Activated CD4-positive, CD25-positive, alpha-beta regulatory T cell treated with anti-CD3 and anti-CD28 coated beads, Interleukin-2, amount 50 U/mL, for 72 hours (primary cell): ENCODE data around the gene HBP1.
"Not testable (repeated sequence)": the region's sequence is repeated elsewhere in the genome, so short reads cannot be mapped to it uniquely, and the experiment has no call there.

Experiments
- DNase-seq: peaks from one replicate; pipeline ENCODE4 v3.0.0; 2021

HBP1 gene

DNA sequence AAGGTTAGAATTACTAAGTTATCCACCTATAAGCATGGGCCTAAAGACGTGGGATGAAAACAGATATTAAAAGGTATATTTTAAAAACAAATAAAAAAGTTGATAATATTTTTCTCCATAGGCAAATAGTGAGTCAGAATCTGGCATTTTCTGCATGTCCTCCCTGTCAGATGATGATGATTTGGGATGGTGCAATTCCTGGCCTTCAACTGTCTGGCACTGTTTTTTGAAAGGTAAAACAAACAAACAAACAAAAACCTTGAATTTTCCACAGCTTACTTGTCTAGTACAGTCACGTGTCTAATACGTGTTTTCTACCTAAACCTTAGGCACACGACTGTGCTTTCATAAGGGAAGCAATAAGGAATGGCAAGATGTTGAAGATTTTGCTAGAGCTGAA lies 17.4 kb downstream of the HBP1 start:
- no peak for DNase-seq

GRCh38 chr7:107187774-107188173 lies 19.0 kb downstream of the HBP1 start:
- DNase-seq = no peak

DNA sequence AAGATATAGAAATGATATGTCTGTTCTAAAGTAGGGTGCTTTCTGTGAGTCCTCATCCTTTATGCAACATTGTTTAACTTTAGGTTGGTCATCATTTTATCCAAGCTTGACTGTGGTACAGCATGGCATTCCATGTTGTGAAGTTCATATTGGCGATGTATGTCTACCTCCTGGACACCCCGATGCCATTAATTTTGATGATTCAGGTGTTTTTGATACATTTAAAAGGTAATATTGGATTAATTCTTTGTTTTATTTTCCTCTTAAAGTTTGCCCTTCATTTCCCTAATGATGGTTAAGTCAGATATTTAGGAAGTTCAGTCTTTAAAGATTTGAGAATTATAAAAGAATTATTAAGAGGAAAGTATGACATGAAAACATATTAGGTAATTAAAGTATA lies 21.3 kb downstream of the HBP1 start:
- DNase-seq = no peak

GRCh38 chr7:107194052-107194451 lies 25.2 kb downstream of the HBP1 start:
- no peak for DNase-seq

DNA sequence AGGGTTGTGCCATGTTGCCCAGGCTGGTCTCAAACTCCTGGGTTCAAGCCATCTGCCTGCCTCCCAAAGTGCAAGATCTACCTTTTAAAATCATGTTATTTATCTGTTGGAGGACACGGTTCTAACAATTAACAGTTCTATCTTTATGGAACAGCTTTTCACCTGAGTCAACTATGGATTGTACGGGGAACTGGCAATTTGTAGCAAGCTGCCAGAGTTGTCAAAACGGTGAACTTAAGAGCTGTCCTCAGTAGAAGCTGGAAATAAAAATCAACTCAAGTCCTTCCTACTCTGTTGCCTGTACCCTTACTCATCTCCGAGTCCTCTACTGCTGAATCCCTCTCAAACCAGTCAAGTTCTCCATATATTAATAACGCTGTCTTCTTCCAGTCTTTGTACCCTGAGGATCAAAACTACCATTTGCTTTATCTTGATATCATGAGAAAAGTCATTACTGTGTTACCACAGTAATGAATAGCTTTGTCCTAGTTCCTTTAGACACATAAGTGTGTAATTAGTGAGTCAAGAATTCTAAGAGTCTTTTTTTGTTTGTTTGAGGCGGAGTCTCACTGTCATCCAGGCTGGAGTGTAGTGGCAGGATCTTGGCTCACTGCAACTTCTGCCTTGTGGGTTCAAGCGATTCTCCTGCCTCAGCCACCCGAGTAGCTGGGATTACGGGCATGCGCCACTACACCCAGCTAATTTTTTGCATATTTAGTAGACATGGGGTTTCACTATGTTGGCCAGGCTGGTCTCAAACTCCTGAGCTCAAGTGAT lies 28.2 kb downstream of the HBP1 start:
- DNase-seq = no peak

GRCh38 chr7:107201795-107202450 lies 33.1 kb downstream of the HBP1 start:
- DNase-seq = no peak

GRCh38 chr7:107203607-107204006 lies 34.8 kb downstream of the HBP1 start:
- DNase-seq = no peak

DNA sequence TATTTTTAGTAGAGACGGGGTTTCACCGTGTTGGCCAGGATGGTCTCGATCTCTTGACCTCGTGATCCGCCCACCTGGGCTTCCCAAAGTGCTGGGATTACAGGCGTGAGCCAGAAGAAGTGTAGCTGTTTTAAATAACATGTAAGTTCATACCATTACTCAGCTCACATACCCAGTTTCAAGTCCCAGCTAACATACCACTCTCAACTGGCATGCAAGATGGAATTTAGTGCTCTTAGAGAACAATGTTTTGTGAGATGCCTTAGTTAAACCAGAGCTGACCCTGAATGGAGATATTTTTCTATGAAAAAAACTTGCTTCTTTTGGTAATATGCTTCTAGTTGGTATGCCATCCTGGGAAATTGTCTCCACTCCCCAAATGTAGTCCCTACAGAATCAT lies 37.3 kb downstream of the HBP1 start:
- no peak for DNase-seq

DNA sequence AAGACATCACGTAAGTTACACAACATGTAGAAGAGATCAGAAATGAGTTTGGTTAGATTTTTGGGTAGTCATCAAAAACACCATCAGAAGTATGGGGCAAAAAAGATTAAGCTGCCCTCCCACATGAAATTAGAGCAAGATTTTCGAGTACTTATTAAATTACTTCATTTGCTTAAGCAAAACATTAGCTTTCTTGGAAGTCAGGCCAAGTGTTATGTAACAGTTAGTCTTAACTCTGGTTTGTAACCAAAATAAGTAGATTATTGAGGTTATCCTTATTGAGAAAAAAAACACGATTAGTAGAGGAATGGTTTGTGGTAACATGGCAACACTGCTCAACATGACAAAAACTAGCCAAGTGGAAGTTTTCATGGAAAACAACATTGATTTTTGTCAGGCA lies 37.9 kb downstream of the HBP1 start:
- no peak for DNase-seq

GRCh38 chr7:107207459-107207858 lies 38.7 kb downstream of the HBP1 start:
- DNase-seq = no peak

DNA sequence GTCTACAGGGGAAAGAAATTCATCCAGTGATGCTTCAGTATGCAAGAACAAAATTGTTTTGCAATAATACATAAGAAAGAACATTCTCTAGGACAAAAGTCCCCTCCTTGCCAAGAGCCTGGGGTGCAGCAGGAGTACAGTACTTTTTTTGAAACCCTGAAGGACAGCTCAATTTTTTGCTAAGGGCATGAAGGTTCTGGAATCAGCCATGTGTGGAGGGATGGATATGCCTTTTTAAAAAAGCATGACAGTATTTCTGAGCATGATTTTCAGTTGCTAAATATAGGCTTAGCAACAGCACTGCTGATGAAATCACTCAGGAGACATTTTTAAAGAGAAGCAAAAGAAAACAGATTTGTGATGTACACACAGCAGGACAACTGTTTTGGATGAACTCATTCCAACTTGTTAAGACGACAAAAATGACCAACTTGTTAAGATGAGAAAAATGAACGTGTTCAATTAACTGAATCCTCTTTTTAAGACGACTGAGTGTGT lies 39.3 kb downstream of the HBP1 start:
- no peak for DNase-seq

DNA sequence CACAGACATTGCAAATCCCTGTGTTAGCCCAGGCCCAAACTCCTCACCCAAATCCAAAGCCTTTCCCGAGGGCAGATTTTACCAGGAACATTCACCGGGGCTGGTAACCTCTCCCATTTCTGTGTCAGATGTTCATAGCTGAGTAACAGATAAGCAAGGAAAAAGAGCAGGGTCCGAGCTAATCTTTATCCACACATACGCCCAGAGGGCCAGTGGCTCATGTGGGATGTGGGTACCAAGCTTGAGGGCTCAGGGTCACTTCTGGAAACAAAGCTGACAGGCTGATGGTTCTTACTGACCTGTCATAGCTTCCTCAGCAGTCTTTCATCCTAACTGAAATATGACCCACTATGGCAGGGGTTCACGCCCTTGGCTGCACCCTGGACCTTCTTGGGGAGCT lies 39.8 kb downstream of the HBP1 start:
- no peak for DNase-seq

GRCh38 chr7:107209565-107209964 lies 40.8 kb downstream of the HBP1 start:
- no peak for DNase-seq

DNA sequence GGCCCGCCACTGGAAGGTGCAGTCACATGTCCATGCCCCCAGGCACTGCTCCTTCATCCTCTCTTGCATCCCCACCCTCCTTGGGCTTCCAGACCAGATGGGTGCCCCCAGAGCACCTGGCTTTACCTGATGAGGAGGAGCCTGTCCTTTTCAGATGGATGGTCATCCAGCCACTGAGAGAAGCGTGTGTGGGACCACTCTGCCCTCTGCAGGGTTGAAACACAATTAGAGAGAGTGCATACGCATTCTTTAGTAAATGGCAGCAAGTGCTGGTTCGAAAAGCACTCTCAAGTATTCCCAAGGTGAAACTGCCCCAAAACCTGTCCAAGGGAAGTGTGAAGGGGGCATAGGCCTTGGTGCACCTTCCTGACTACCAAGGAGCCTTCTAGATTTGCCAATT lies 41.6 kb downstream of the HBP1 start:
- DNase-seq = no peak

- DNase-seq = no peak
These were observed 43.9 kb downstream of the HBP1 start for GRCh38 chr7:107212725-107213124.

DNA sequence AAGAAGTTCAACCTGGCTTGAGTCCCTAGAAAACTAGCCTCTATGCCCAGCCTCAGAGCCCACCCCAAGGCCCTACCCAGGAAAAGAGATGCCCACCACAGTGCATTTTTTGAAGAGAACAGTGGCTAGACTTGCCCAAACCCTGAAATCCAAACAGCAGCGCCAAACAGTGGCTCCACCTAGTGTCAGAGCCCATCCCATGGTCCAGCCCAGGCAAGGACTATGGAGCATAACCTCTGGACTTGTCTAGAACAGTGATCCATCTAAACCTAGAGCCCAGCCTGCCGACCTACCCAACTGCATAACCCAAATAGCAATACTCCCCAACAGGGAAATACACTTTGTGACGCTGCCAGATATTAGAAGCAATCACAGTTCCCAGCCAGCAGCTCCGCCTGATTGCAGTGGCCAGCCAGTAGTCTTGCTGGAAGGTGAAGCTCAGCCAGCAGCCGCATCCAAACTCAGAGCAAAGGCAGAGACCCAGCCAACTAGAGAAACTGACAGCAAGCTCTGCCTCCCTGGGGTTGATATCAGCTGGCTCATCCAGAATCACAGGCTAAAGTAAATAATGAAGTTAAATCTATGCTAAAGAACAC lies 44.5 kb downstream of the HBP1 start:
- DNase-seq = no peak

- no peak for DNase-seq
These were observed 45.1 kb downstream of the HBP1 start for GRCh38 chr7:107213945-107214344.

- DNase-seq = no peak
These were observed 50.9 kb downstream of the HBP1 start for GRCh38 chr7:107219563-107220244.

DNA sequence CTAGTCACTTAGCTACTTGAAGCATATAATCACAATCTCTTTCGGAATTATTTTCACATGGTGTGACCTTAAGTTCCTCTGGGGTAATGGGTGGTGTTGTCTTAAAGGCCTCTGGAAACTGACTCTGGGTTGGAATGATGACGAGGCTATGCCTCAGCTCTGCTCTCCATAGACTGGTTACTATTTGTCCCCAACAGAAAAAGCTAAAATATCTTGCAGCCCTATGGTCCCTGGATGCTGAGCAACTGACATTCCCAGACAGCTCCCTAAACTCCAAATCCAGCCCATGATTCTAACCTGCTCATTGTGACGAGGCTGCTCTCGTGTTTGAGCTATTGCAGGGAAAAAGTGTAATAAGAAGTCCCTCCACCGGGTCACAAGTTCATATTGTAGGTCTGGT lies 51.6 kb downstream of the HBP1 start:
- no peak for DNase-seq

DNA sequence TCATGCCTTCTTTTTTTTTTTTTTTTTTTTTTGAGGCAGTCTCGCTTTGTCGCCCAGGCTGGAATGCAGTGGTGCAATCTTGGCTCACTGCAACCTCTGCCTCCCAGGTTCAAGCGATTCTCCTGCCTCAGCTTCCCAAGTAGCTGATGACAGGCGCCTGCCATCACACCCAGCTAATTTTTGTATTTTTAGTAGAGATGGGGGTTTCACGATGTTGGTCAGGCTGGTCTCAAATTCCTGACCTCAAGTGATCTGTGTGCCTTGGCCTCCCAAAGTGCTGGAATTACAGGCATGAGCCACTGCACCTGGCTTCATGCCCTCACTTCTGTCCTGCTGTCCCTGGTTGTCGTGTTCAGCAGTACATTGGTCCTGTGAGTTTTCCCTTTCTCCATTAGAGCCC lies 52.0 kb downstream of the HBP1 start:
- DNase-seq = not testable (repeated sequence)

DNA sequence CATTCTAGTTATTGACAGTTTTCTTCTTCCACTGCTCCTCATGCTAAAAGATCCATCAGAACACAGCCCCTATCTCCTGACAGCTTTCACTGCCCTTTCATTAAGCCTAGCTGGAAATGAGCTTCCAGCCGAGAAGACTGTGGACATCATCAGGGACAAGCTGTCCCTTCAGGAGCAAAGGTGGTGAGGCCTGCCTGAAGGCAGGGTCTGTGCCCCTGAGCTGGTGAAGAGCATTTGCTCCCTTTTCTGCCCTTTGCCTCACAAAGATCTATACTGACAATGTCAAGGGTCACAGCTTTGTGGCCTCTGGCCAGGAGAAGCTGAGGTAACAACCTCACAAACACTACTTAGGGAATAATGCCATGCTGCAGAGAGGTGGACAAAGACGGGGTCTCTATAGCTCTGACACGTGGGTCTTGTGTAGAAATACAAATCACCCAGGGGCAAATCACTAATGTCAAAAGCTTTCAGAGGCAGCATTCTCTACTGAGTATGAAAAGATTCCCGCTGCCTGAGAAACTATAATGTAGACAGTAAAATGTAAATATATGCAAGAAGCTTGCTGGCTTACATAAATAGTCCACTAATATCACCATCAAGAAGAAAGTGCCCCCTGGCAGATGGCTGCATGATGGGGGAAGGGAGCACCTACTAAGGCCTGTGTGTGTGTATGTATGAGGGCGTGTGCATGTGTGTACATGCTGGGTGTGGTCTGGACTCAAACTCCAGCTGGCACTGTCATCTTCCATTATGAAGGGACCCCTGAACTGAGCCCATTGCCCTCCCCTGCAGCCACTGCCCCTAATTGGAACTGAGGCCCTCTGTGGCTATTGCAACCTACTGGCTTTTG lies 55.8 kb downstream of the HBP1 start:
- DNase-seq = no peak

DNA sequence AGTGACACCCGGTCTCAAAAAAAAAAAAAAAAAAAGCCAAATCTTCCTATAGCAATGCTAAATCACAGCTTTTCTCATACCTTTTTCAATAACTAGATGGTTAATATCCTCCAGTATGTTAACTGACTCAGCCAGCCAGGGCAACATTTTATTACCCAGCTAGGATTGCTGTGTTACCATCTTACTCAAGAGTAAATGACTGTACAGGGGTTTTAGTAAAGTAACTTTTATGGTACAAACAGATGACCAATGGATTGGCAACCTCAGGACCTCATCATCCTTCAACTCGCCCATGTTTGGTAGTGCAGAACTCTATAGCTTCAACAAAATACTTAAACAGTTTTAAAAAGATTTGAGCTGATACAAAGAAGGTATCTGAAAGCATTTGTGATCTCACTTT lies 59.5 kb downstream of the HBP1 start:
- DNase-seq = no peak

DNA sequence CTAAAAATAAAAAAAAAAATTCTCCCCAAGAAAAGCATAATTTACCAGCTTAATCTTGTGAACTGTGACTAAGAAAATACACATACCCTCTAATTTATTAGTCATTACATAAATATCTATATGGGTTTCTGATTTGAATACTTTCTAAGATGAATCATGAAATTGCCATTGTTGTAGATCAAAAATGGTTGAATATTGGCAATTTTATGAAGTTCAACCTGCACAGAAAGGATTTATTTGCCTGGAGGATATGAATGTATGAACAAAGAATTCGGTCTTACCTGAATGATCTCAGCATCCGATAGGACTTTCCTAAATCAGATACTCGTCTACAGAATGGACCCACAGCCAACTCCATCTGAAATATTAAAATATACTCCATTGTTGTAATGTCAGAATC lies 61.5 kb downstream of the HBP1 start:
- no peak for DNase-seq
